ENCODE data around the gene SLC18A2. TPM values are rescaled to one million over a fixed set of nuclear protein-coding genes. Genes with fewer than 3 reads are reported as not detected.
A peak's percentile ranks its signal among the peaks of the same experiment; 100 is the strongest.

Gene SLC18A2
- total and polyA plus RNA-seq, 9 of the 15 experiments (the other 6 are each of a cell fraction or from before 2014, with no cell fraction given): 0.03 to 5.4 (median 0.40) TPM

GRCh38 chr10:117274509-117274908 lies 33.6 kb downstream of the SLC18A2 start:
- POLR2A ChIA-PET: interaction anchor here (0.7 to 3.4 kb wide), 4 partner anchors 8 to 26 kb away, joined by 3 to 14 read pairs (median 6); no protein-coding TSS in a partner anchor

GRCh38 chr10:117275121-117275520 lies 34.2 kb downstream of the SLC18A2 start:
- no TSS peak for BruUV-seq (replicated peaks)
- Histone ChIP-seq H3K27me3 (ENCODE audit: control insufficient read depth in 2 of 2, insufficient read depth in 2 of 2, low read length in 2 of 2) (no peaks in the 10 kb centered on the region), H3K9me1 (ENCODE audit: control insufficient read depth, insufficient read depth, low read length) (no peaks in the 10 kb centered on the region), H3K4me2 (ENCODE audit: insufficient read depth, low read length) (no peak overlapping the region), H3K4me1 (replicated peaks in 1 of 2; ENCODE audit: control insufficient read depth in 2 of 2, insufficient read depth in 2 of 2, low read length in 2 of 2) (peaks cover 5 to 42% of the 10 kb centered on the region in 2 experiments; a peak in 4 of 5 replicates), H3K36me3 (ENCODE audit: control insufficient read depth, insufficient read depth, low read length) (no peaks in the 10 kb centered on the region; the same call in 2 of the 3 replicates), H3K9me3 (replicated peaks; ENCODE audit: control insufficient read depth, insufficient read depth, low read depth, low read length) (no peaks in the 10 kb centered on the region), H4K20me1 (replicated peaks; ENCODE audit: control insufficient read depth, insufficient read depth, low read length) (no peaks in the 10 kb centered on the region), H2AFZ (ENCODE audit: low read depth, low read length) (no peak overlapping the region), H3K79me2 (ENCODE audit: control insufficient read depth, insufficient read depth, low read length) (no peaks in the 10 kb centered on the region), H3K4me3 (no peak overlapping the region), H3K9ac (ENCODE audit: insufficient read depth in 1 of 2, low read depth in 2 of 2, low read length in 2 of 2) (no peak overlapping the region), H3K27ac (ENCODE audit: extremely low read depth, low read depth, low read length) (no peak overlapping the region)
- intact Hi-C loops (cut with micrococcal nuclease): no loop called here
- ChIA-PET CTCF (ENCODE audit: low intra/inter-chr PET ratio) (no interaction called here), POLR2A (interaction anchor here (0.5 to 3.4 kb wide), 6 partner anchors 9 to 41 kb away, joined by 3 to 14 read pairs (median 3); no protein-coding TSS in a partner anchor)
- WGBS (ENCODE audit: insufficient coverage, low coverage, missing lambda C conversion rate): 36% methylated on average over 3 of the region's 3 CpGs
- no peak for ATAC-seq
- FAIRE-seq: no peak
- DNase-seq (ENCODE audit: extremely low read depth in 1 of 4, low spot score in 3 of 4): no peak
- in situ Hi-C loops (cut with MboI): no loop called here
- no peak for TF ChIP-seq CREB3 (tag; conservative IDR thresholded peaks at IDR 0.05; ENCODE audit: low read depth)
- no peak for TF ChIP-seq ZNF77 (CRISPR knock-in tag; IDR thresholded peaks at IDR 0.05)
- TF ChIP-seq RERE (CRISPR knock-in tag; IDR thresholded peaks at IDR 0.05; ENCODE audit: borderline replicate concordance): no peak
- TF ChIP-seq EP400 (IDR thresholded peaks at IDR 0.05): no peak
- TF ChIP-seq RFX1 (IDR thresholded peaks at IDR 0.05): no peak

More at GRCh38 chr10:117274509-117274908, 33.6 kb downstream of the SLC18A2 start:
- Histone ChIP-seq H3K4me1 (replicated peaks in 1 of 2; ENCODE audit: control insufficient read depth in 2 of 2, insufficient read depth in 2 of 2, low read length in 2 of 2) (peaks cover 5 to 40% of the 10 kb centered on the region in 2 experiments; a peak in 4 of 5 replicates), H2AFZ (ENCODE audit: low read depth, low read length) (no peak overlapping the region), H3K9me1 (ENCODE audit: control insufficient read depth, insufficient read depth, low read length) (no peaks in the 10 kb centered on the region), H3K36me3 (ENCODE audit: control insufficient read depth, insufficient read depth, low read length) (no peaks in the 10 kb centered on the region; the same call in 2 of the 3 replicates), H3K4me3 (no peak overlapping the region), H3K27me3 (ENCODE audit: control insufficient read depth in 2 of 2, insufficient read depth in 2 of 2, low read length in 2 of 2) (no peaks in the 10 kb centered on the region), H4K20me1 (replicated peaks; ENCODE audit: control insufficient read depth, insufficient read depth, low read length) (no peaks in the 10 kb centered on the region), H3K9me3 (replicated peaks; ENCODE audit: control insufficient read depth, insufficient read depth, low read depth, low read length) (no peaks in the 10 kb centered on the region), H3K9ac (ENCODE audit: insufficient read depth in 1 of 2, low read depth in 2 of 2, low read length in 2 of 2) (no peak overlapping the region), H3K4me2 (ENCODE audit: insufficient read depth, low read length) (no peak overlapping the region), H3K79me2 (ENCODE audit: control insufficient read depth, insufficient read depth, low read length) (no peaks in the 10 kb centered on the region), H3K27ac (ENCODE audit: extremely low read depth, low read depth, low read length) (no peak overlapping the region)
- CTCF ChIA-PET (ENCODE audit: low intra/inter-chr PET ratio): no interaction called here
- in situ Hi-C loops (cut with MboI): no loop called here
- intact Hi-C loops (cut with micrococcal nuclease): no loop called here
- TF ChIP-seq E2F3 (CRISPR knock-in tag; IDR thresholded peaks at IDR 0.05) (0 out of 2 replicates have a peak, but pooled peaks have one; percentile 26), ZFP30 (CRISPR knock-in tag; IDR thresholded peaks at IDR 0.05; ENCODE audit: borderline replicate concordance) (no peak), KLF13 (tag; IDR thresholded peaks at IDR 0.05; ENCODE audit: borderline replicate concordance, low read depth) (no peak), USF1 (CRISPR knock-in tag; IDR thresholded peaks at IDR 0.05) (no peak), ZNF311 (CRISPR knock-in tag; IDR thresholded peaks at IDR 0.05) (0 out of 2 replicates have a peak, but pooled peaks have one; percentile 54)
- BruUV-seq (replicated peaks): no TSS peak
- FAIRE-seq: no peak
- WGBS (ENCODE audit: insufficient coverage, low coverage, missing lambda C conversion rate): 84% methylated on average over 5 of the region's 5 CpGs
- no peak for DNase-seq (ENCODE audit: extremely low read depth in 1 of 4, low spot score in 3 of 4)
- ATAC-seq: no peak
